Endodermal cell (in vitro differentiated cells): ENCODE results near the gene TEX9. TPM values are rescaled to one million over a fixed set of nuclear protein-coding genes. Genes with fewer than 3 reads are reported as not detected.

Experiments
- DNase-seq: peaks from one replicate; pipeline ENCODE4 v3.0.0-alpha.2; 2017
- H3K27ac ChIP-seq: 2 replicates; pipeline ENCODE4 v1.5.1; 2013; ENCODE audit warnings: mild to moderate bottlenecking, low read depth, low read length, moderate library complexity
- H3K27me3 ChIP-seq: 2 replicates; pipeline ENCODE4 v1.6.1; 2013; ENCODE audit warnings: mild to moderate bottlenecking, low read length, moderate library complexity; ENCODE audit not compliant: insufficient read depth, control insufficient read depth, poor library complexity, severe bottlenecking
- H3K36me3 ChIP-seq: 2 replicates; pipeline ENCODE4 v1.7.0; 2013; ENCODE audit warnings: mild to moderate bottlenecking, low read length, moderate library complexity; ENCODE audit not compliant: control insufficient read depth, insufficient read depth
- H3K4me1 ChIP-seq: one replicate; pipeline ENCODE4 v1.7.0; 2013; ENCODE audit warnings: low read length; ENCODE audit not compliant: control insufficient read depth, insufficient read depth
- H3K4me3 ChIP-seq: 2 replicates; pipeline ENCODE4 v1.5.1; 2013; ENCODE audit warnings: mild to moderate bottlenecking, low read length, moderate library complexity
- H3K9ac ChIP-seq: 2 replicates; pipeline ENCODE4 v1.6.1; 2013; ENCODE audit warnings: mild to moderate bottlenecking, low read length, moderate library complexity; ENCODE audit not compliant: poor library complexity, severe bottlenecking; ENCODE audit errors: extremely low read depth
- H3K9me3 ChIP-seq: 2 replicates; pipeline ENCODE4 v1.6.1; 2013; ENCODE audit warnings: mild to moderate bottlenecking, low read length, moderate library complexity; ENCODE audit not compliant: control insufficient read depth
- H3K27ac Mint-ChIP-seq: 2 replicates; pipeline ENCODE4 v1.8.0; 2020; ENCODE audit warnings: mixed read lengths
- H3K27me3 Mint-ChIP-seq: 2 replicates; pipeline ENCODE4 v1.8.0; 2021; ENCODE audit warnings: mild to moderate bottlenecking, mixed read lengths; ENCODE audit not compliant: insufficient read depth
- H3K36me3 Mint-ChIP-seq: 2 replicates; pipeline ENCODE4 v1.8.0; 2020; ENCODE audit warnings: low read depth, mixed read lengths
- H3K4me1 Mint-ChIP-seq: 2 replicates; pipeline ENCODE4 v1.8.0; 2020; ENCODE audit warnings: mixed read lengths
- H3K4me3 Mint-ChIP-seq: 2 replicates; pipeline ENCODE4 v1.8.0; 2020; ENCODE audit warnings: mild to moderate bottlenecking, moderate library complexity, mixed read lengths
- H3K9me3 Mint-ChIP-seq: 2 replicates; pipeline ENCODE4 v1.8.0; 2020; ENCODE audit warnings: mild to moderate bottlenecking, mixed read lengths
- CTCF ChIP-seq: fragments of 200-600 bp; sonication (generic); conservative IDR thresholded peaks from 2 replicates; pipeline ENCODE4 v1.5.0; 2021; ENCODE audit warnings: antibody characterized with exemption, mild to moderate bottlenecking
- WGBS, 2 experiments: methylation state at CpG; one replicate each; pipeline versions ENCODE4 v1.1.5 to v1.1.7; 2013; ENCODE audit warnings: missing lambda C conversion rate in 2 of 2, mixed read lengths in 1 of 2; ENCODE audit not compliant: insufficient coverage in 1 of 2, insufficient read length in 1 of 2; 5-methylcytosine and 5-hydroxymethylcytosine counted together
- total RNA-seq, 2 donors: library from RNA; stranded (reverse); fragmentation: NEBNext Ultra II Directional in 1 of 2; extraction: Animal tissue kit (Norgen Biotek cat#: 25700) in 1 of 2; gene quantifications; 2 replicates in 1 of 2; 3 replicates in 1 of 2; pipeline ENCODE4 v1.2.1, GENCODE V29; 2021

TEX9 gene
- total RNA-seq, 2 donors from 2014 or later = 8.7 to 10.2 TPM

DNA sequence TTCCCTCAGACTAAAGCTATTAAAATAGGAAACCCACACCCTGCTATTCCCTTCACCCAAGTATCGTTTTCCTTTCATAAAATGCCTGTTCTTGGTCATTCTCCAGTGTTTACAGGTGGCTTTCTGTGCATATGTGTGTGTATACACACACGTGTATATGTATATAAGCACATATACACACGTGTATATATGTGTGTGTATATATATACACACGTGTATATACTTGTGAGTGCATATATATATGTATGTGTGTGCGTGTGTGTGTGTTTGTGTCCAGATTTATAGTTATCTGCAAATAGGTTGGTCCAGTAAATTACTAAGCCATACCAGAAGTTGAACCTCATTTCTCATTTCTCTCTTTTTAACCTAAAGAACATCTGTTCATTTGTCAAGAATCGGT lies 15.7 kb upstream of the TEX9 start:
- no peaks in the 10 kb centered on the region for H3K27me3 ChIP-seq
- no peaks in the 10 kb centered on the region for H3K4me1 ChIP-seq
- DNase-seq = no peak
- H3K27ac Mint-ChIP-seq = no peak overlapping the region
- no peak overlapping the region for H3K4me3 Mint-ChIP-seq
- TF ChIP-seq CTCF = no peak
- peaks cover 2% of the 10 kb centered on the region for H3K27me3 Mint-ChIP-seq
- no peak overlapping the region for H3K4me3 ChIP-seq
- H3K36me3 ChIP-seq = no peaks in the 10 kb centered on the region
- no peaks in the 10 kb centered on the region for H3K9me3 Mint-ChIP-seq
- no peaks in the 10 kb centered on the region for H3K9me3 ChIP-seq
- peaks cover 4% of the 10 kb centered on the region for H3K4me1 Mint-ChIP-seq
- no peaks in the 10 kb centered on the region for H3K36me3 Mint-ChIP-seq
- no peak overlapping the region for H3K9ac ChIP-seq
- no peak overlapping the region for H3K27ac ChIP-seq
- WGBS, 2 experiments = 88 to 89% methylated on average over 1 to 3 of the region's 6 CpGs

- Histone ChIP-seq H3K27ac (peak overlapping the region; percentile 58), H3K36me3 (no peaks in the 10 kb centered on the region), H3K4me3 (no peak overlapping the region), H3K9me3 (no peaks in the 10 kb centered on the region), H3K27me3 (no peaks in the 10 kb centered on the region), H3K4me1 (no peaks in the 10 kb centered on the region), H3K9ac (no peak overlapping the region)
- Mint-ChIP-seq H3K9me3 (no peaks in the 10 kb centered on the region), H3K4me1 (peaks cover 4% of the 10 kb centered on the region), H3K4me3 (no peak overlapping the region), H3K27ac (no peak overlapping the region), H3K27me3 (no peaks in the 10 kb centered on the region), H3K36me3 (no peaks in the 10 kb centered on the region)
- no peak for DNase-seq
- TF ChIP-seq CTCF = no peak
- 14 to 36% methylated on average over 1 of the region's 1 CpG for WGBS, 2 experiments
Measured at GRCh38 chr15:56351353-56351752, 13.9 kb upstream of the TEX9 start.

DNA sequence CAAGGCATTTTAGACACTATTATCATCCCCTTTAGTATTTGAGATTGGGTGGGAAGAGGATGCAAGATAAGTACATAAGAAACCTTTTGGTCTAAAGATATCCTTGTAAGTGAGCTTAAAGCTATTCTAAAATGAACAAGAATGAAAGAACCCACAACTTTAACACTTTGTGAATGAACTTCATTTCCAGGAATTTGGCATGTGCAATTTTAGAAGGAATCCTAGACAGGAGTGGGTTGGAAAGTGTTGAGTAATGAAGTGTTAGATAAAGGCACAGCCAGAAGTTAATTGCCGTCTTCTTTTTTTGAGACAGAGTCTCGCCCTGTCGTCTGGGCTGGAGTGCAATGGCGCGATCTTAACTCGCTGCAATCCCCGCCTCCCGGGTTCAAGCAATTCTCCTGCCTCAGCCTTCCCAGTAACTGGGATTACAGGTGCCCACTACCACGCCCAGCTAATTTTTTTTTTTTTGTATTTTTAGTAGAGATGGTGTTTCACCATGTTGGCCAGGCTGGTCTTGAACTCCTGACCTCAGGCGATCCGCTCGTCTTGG lies 13.2 kb upstream of the TEX9 start:
- Histone ChIP-seq H3K27ac (peak overlapping the region; percentile 58), H3K9me3 (peaks cover 6% of the 10 kb centered on the region), H3K4me3 (no peak overlapping the region), H3K27me3 (no peaks in the 10 kb centered on the region), H3K36me3 (no peaks in the 10 kb centered on the region), H3K9ac (no peak overlapping the region), H3K4me1 (no peaks in the 10 kb centered on the region)
- Mint-ChIP-seq H3K4me3 (no peak overlapping the region), H3K27me3 (peaks cover 3% of the 10 kb centered on the region), H3K4me1 (peaks cover 4% of the 10 kb centered on the region), H3K36me3 (no peaks in the 10 kb centered on the region), H3K9me3 (peaks cover 3% of the 10 kb centered on the region), H3K27ac (no peak overlapping the region)
- DNase-seq = no peak
- 79 to 95% methylated on average over 8 to 12 of the region's 12 CpGs for WGBS, 2 experiments
- no peak for TF ChIP-seq CTCF
